Body of pancreas (tissue), 4 donors: Measurements from ENCODE around the gene MLPH.

Experiments
- CTCF ChIP-seq, 7 experiments: fragments of 450-650 bp in 4 of 7; fragments of 200-600 bp in 3 of 7; sonication (generic) in 3 of 7; IDR thresholded peaks; one replicate each; pipeline ENCODE4 v1.5.1; 2016 to 2019; ENCODE audit warnings: antibody characterized with exemption in 7 of 7
- POLR2A ChIP-seq, 3 donors: fragments of 450-650 bp; IDR thresholded peaks; one replicate each; pipeline ENCODE4 v1.6.1; 2016; ENCODE audit warnings: antibody characterized with exemption in 3 of 3, mild to moderate bottlenecking in 2 of 3

- TF ChIP-seq POLR2A (IDR thresholded peaks at IDR 0.05) (no peak), CTCF (IDR thresholded peaks at IDR 0.05) (no peak)
Observed at GRCh38 chr2:237440819-237441281, 46.2 kb upstream of the MLPH start.
